Measurements from ENCODE around the gene DNAH14.

- TF ChIP-seq POLR2A (IDR thresholded peaks at IDR 0.05; ENCODE audit: low read depth, low read length) (no peak), TAF1 (IDR thresholded peaks at IDR 0.05; ENCODE audit: low read depth, low read length) (no peak), POLR2AphosphoS5 (IDR thresholded peaks at IDR 0.05; ENCODE audit: low read depth, low read length) (no peak), SPI1 (IDR thresholded peaks at IDR 0.05; ENCODE audit: low read depth, low read length) (no peak), POU2F2 (IDR thresholded peaks at IDR 0.05; ENCODE audit: low read depth, low read length) (no peak), PAX5 (IDR thresholded peaks at IDR 0.05; ENCODE audit: insufficient read depth, low read length, severe bottlenecking) (no peak)
Observed at GRCh38 chr1:224959656-224960055, 30.2 kb downstream of the DNAH14 start.
